GM21360 (cell line): Measurements from ENCODE around the gene CALHM6.
A peak's percentile ranks its signal among the peaks of the same experiment; 100 is the strongest.

Experiments
- ATAC-seq: cut with Tn5 transposase; IDR thresholded peaks from one replicate; pipeline ENCODE4 v1.9.1; 2021; ENCODE audit warnings: mild to moderate bottlenecking, moderate library complexity; ENCODE audit not compliant: unreplicated experiment

Gene CALHM6

GRCh38 chr6:116461331-116461931 lies at the start of gene CALHM6:
Gene CALHM6, plus strand, starts transcription at chr6:116461375. Its CDS starts 555 bp downstream, at chr6:116461930.
- peak; percentile 2 for ATAC-seq

DNA sequence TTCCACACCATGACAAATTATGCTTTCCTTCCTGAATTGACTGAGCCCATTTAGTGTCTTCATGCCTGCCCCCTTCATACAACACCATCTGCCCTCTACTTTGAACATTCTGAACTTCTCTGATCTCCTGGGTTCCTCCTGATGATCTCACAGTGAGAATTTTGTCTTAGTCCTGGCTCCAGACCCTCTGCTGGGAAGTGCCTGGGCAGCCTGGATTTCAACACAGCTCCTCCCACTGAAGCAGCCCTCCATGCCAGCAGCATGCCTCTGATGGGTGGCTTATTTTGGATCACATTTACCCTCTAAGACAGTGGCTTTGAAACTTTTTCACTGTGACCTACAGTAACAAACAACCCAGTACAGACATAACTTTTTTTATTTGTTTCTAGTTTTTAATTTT lies 48.9 kb upstream of the CALHM6 start:
- ATAC-seq: no peak

DNA sequence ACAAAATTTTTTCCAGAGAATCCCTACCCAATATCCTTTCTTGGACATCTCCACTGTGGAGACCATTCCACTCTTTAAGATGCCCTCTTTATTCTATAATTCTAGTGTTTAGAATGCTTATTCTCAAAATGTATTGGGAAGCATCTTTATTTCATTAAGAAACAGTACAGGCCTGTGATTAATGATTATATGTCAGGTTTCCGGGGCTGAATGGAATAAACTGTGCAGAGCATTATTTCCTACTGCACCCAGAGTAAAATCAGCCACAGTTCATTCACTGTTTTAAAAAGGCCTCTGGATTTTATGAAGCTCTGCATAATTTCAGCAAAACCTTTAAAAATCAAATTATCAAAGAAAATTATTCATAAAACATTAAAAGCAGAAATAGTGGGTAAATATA lies 47.8 kb upstream of the CALHM6 start:
- ATAC-seq: no peak

DNA sequence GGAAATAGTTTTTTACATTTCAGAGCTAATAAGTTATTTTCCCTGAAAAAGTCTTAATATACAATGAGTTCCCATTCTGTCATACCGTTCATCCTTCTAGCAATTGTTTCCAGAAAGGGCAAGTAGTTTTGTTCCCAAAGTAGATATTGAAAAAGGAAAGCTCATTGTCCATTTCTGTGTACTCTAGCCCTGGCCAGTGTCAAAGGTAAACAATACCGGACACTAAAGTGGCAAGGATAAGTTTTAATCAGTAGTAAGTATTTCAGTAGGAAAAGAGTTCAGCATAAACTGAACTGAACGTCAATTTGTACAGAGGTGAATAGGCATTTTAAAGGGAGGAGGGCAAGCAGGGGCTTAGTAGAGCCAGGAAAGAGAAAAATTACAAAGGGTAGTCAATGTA lies 43.5 kb upstream of the CALHM6 start:
- ATAC-seq: no peak

DNA sequence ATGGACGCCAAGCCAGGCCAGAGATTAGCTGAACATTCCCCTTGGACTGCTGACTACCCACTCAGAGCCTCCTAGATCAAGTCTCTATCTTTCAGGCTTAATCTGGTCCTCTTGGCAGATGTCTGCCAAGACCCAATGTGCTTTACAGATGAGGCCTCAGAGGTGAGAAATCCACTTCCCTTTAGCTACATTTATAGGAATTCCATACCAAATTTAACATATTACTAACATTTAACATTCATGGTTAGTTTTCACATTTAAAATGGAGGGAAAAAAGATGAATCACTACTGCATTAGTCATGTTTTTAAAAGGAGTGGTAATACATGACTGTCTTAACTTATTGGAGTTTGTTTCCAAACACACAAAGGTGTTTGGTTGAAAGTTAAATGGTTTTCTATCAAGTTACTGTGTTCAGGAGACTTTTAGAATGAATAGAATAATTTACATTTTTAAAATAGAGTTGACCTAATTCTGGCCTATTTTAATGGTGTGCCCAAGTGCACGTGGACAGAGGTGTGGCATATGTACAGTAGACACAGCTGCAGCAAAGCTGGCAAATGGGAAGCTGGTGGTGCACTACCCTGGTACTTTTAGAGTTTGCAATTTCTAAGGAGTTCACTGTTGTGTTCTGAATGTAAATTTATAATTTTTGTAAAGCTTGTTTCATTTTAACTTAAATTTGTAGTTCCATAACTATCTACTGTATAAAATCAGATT lies 41.9 kb upstream of the CALHM6 start:
- ATAC-seq: no peak

DNA sequence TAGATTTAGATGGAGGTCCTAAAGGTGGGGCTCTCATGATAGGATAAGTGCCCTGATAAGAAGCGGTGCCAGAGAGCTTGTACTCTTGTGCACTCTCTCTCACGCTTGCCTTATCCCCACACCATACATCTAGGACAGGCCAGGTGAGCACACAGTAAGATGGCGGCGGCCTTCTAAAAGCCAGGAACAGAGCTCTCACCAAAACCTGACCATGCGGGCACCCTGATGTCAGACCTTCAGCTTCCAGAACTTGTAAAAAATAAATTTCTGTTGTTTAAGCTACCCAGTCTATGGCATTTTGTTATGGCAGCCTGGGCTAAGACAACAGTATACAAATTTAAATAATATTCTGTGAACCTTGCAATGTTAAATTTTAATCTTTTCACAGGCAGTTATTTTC lies 40.8 kb upstream of the CALHM6 start:
- ATAC-seq: no peak

DNA sequence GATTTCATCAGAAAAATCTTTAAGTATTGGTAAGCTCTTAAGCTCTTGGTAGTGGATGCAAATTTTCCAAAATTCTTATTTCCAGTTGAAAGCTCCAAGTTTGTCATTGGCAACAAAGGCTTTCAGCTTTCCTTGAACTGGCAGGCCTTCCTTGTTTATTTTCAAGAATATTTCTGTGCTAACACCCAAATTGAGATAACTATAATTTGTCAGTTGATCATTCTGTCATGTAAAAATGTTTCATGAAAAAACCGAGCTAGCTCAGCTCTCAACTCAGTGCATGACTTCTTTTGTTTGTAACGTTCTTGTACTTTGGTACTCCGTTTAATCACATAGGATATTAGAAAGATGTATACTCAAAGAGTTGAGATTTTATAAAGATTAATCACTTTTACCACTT lies 38.9 kb upstream of the CALHM6 start:
- no peak for ATAC-seq

DNA sequence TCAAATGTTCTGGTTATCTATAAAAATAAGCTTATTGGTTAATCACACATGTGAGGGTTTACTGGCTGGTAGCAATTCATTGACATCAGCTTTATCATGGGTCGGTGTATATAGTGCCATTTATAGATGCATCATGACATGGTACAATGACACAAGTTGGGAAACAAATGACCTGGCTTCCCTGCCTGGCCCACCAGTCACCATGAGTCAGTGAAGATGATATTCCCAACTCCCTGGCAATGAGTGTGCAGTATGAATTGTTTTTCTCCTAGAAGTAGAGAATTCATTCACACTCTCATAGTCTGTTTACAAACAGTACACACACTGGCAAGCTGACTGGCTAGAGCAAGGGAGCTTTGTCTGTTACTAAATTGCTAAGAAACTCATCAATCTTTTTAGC lies 37.2 kb upstream of the CALHM6 start:
- ATAC-seq: no peak

DNA sequence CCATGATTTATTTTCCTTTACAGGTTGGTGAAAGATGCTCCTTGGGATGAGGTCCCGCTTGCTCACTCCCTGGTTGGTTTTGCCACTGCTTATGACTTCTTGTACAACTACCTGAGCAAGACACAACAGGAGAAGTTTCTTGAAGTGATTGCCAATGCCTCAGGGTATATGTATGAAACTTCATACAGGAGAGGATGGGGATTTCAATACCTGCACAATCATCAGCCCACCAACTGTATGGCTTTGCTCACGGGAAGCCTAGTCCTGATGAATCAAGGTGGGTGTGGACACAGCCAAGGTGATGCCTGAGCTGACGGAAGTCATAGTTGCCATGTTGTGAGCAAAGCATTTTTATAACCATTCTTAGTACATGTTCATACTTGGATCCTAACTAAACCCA lies 34.6 kb upstream of the CALHM6 start:
- no peak for ATAC-seq

DNA sequence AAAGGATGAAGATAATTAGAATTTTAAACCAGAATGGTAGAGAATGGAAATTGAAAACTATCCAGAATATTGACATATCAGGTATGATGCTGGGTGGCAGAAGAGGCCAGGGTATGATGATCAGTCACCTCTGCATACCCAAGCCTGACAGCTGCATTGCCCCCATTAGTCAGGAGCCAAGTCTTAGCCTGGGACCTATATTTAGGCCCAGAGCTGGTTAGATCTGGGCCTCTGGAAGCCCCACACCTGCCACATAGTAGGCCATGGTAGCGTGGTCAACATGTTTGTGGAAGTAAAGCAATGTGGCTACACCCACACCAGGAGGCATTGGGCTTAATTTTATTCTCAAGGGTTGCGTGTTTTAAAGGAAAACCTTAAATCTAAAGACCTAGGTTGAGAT lies 32.1 kb upstream of the CALHM6 start:
- no peak for ATAC-seq

DNA sequence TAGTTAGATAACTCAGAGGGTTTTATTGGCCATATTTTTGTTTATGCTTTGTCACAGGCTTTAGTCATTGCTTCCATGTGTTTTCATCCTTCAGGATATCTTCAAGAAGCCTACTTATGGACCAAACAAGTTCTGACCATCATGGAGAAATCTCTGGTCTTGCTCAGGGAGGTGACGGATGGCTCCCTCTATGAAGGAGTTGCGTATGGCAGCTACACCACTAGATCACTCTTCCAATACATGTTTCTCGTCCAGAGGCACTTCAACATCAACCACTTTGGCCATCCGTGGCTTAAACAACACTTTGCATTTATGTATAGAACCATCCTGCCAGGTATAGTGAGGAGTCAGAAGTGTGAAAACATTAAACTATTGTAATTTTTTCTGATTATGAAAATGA lies 30.3 kb upstream of the CALHM6 start:
- ATAC-seq: no peak

GRCh38 chr6:116431964-116432595 lies 29.1 kb upstream of the CALHM6 start:
- no peak for ATAC-seq

DNA sequence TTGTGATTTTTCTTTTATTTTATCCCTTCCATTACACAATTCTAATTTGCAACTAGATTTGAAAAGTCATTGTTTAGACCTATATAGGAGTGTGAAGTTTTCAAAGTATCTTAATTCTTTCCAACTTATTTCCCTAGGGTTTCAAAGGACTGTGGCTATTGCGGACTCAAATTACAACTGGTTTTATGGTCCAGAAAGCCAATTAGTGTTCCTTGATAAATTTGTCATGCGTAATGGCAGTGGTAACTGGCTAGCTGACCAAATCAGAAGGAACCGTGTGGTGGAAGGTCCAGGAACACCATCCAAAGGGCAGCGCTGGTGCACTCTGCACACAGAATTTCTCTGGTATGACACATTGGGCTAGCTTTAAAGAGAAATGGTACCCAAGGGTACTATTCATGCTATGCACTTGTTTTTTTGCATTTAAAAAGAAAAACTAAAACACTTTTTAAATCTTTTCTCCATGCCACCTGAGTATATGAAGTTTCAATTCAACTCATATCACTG lies 27.9 kb upstream of the CALHM6 start:
- no peak for ATAC-seq

DNA sequence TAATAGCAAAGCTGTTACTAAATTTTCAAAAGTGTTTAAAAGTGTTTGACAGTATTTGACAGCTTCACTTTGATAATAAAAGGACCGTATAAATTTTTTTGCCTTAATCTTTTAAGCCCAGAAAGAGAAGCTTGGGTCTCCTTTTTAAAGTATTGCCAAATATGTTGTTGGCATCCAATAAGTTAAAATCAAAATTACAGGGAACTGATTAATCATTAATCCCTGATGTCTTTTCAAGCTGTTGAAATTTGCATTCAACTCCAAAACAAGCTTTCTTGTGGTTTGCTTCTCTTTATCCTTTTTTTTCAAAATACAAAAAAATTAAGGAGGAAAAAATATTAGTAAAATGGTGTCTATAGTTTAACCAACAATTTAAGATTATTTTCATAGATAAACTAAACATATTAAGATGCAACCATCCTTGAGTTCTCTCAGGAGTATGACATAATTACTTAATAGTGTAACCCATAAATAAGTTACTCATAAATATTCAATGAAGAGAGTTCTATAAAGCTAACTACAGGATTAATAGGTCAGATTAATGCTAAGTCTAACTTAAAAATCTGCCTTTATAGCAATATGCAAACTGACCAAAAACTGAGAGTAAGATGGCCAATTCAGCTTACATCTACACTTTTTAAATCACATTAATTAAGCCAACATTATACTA lies 27.0 kb upstream of the CALHM6 start:
- no peak for ATAC-seq

- no peak for ATAC-seq
These were observed 24.6 kb upstream of the CALHM6 start for GRCh38 chr6:116436586-116436985.

DNA sequence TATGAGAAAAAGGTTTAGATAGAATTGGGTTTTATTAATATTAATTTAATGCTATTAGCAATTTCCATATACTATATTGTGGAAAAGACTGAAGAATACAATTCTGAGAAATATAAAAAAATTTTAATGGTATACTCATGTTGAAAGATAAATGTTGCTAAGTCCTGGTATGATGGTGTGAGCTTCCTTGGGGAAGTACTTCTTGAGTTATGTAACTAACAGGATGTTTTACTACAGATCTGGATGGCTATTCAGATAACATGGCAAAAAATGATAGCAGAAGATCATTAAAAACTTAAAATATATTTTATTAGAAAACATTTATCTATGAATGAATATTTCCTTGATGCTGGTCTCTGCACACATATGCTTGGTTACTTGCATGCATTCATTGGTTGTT lies 23.5 kb upstream of the CALHM6 start:
- no peak for ATAC-seq

- no peak for ATAC-seq
These were observed 22.4 kb upstream of the CALHM6 start for GRCh38 chr6:116438590-116439448.

- no peak for ATAC-seq
These were observed 21.6 kb upstream of the CALHM6 start for GRCh38 chr6:116439522-116440051.

- ATAC-seq: no peak
These were observed 18.1 kb upstream of the CALHM6 start for GRCh38 chr6:116443105-116443504.

- ATAC-seq: peak; percentile 60
These were observed 17.1 kb upstream of the CALHM6 start for GRCh38 chr6:116444092-116444491.
